Testis (tissue), 3 donors: Measurements from ENCODE around the gene ARRDC3. TPM values are rescaled to one million over a fixed set of nuclear protein-coding genes. Genes with fewer than 3 reads are reported as not detected.

ENCODE experiments used
- DNase-seq: peaks from one replicate; pipeline ENCODE4 v3.0.0-alpha.2; 2019
- H3K27ac ChIP-seq, 2 donors: fragments of 200-600 bp; sonication (generic); one replicate each; pipeline ENCODE4 v1.5.1; 2019
- H3K27me3 ChIP-seq: fragments of 200-600 bp; sonication (generic); one replicate; pipeline ENCODE4 v1.5.1; 2019
- H3K36me3 ChIP-seq: fragments of 200-600 bp; sonication (generic); one replicate; pipeline ENCODE4 v1.5.1; 2017; ENCODE audit warnings: low read depth; ENCODE audit errors: missing control alignments
- H3K4me1 ChIP-seq: fragments of 200-600 bp; sonication (generic); one replicate; pipeline ENCODE4 v1.5.1; 2019
- H3K4me3 ChIP-seq, 2 donors: fragments of 200-600 bp; sonication (generic); one replicate each; pipeline ENCODE4 v1.5.1; 2017 to 2019
- H3K9me3 ChIP-seq: fragments of 200-600 bp; sonication (generic); one replicate; pipeline ENCODE4 v1.5.1; 2017
- CTCF ChIP-seq, 3 experiments: fragments of 450-650 bp in 2 of 3; fragments of 200-600 bp in 1 of 3; sonication (generic) in 1 of 3; IDR thresholded peaks; one replicate each; pipeline ENCODE4 v1.5.1; 2016 to 2019; ENCODE audit warnings: antibody characterized with exemption in 3 of 3, mild to moderate bottlenecking in 2 of 3, moderate library complexity in 1 of 3
- POLR2A ChIP-seq: fragments of 450-650 bp; IDR thresholded peaks from one replicate; pipeline ENCODE4 v1.6.1; 2017; ENCODE audit warnings: antibody characterized with exemption, mild to moderate bottlenecking, moderate library complexity
- WGBS, 2 donors: methylation state at CpG; one replicate each; pipeline ENCODE4 v1.1.5; 2018; 5-methylcytosine and 5-hydroxymethylcytosine counted together
- intact Hi-C: fragments of 100-400 bp; cut with DNase I; formaldehyde crosslinking; loops from one replicate; pipeline ENCODE4 v1.15.1; 2023; ENCODE audit warnings: low total_unique reads
- polyA plus RNA-seq: library from polyadenylated mRNA; stranded (reverse); fragments of 350-450 nt; fragmentation: Illumina TruSeq; extraction: RNeasy Lipid Tissue Mini Kit (QIAGEN cat#74804); gene quantifications from one replicate; pipeline ENCODE4 v1.2.3, GENCODE V29; 2014; ENCODE audit warnings: low read depth, low replicate concordance; ENCODE audit not compliant: insufficient read depth
- total RNA-seq, 2 donors: library from RNA; depleted of rRNA; stranded (reverse); fragments of >200 nt; gene quantifications; one replicate each; pipeline ENCODE4 v1.2.3, GENCODE V29; 2016

Gene ARRDC3
- total and polyA plus RNA-seq, 3 donors from 2014 or later = 30.5 to 53.4 (median 47.6) TPM

DNA sequence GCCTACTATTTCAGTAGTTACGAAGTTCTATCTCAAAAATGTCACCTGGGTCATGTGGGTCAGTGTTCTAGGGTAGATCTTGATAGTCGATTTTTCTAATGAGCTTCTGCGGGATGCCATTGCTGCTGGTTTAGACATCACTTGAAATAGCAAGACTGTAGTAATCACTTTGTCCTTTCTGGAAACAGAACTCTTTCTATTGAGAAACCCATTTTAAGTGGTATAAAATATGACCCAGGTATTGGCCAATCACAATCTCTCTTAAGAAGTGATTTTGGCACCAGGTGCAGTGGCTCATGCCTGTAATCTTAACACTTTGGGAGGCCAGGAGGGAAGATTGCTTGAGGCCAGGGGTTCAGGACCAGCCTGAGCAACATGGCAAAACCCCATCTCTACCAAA, 17.6 kb downstream of the ARRDC3 start:
- TF ChIP-seq CTCF (IDR thresholded peaks at IDR 0.05) (no peak), POLR2A (no peak)
- no peak for DNase-seq
- H3K27ac ChIP-seq = no peak overlapping the region
- WGBS, 2 donors = 85 to 97% methylated on average over 3 of the region's 3 CpGs
- H3K27me3 ChIP-seq = no peaks in the 10 kb centered on the region
- H3K36me3 ChIP-seq = no peaks in the 10 kb centered on the region
- intact Hi-C loops = no loop called here
- no peak overlapping the region for H3K4me3 ChIP-seq
- H3K4me1 ChIP-seq = no peaks in the 10 kb centered on the region
- H3K9me3 ChIP-seq = no peaks in the 10 kb centered on the region

DNA sequence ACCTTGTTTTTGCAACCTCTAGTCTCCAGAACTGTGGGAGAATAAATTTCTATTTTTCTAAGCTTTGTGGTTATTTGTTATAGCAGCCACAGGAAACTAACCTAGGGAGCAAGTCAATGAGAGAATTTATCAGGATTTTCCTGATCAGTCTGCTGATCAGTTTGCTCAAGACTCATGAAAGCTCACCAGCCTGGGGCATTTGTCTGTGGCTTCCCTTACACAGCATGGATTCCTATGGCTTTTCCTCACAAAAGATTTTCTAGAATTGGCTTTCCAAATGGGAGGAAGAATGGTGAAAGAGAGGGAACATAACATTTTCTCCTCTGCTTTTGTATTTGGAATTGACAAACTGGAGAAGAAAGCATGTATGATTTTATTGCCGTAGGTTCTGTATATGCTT, 20.2 kb downstream of the ARRDC3 start:
- no peak overlapping the region for H3K27ac ChIP-seq
- 91 to 100% methylated on average over 1 of the region's 1 CpG for WGBS, 2 donors
- intact Hi-C loops = no loop called here
- no peaks in the 10 kb centered on the region for H3K4me1 ChIP-seq
- no peaks in the 10 kb centered on the region for H3K9me3 ChIP-seq
- no peaks in the 10 kb centered on the region for H3K27me3 ChIP-seq
- H3K4me3 ChIP-seq = no peak overlapping the region
- TF ChIP-seq CTCF (IDR thresholded peaks at IDR 0.05) = no peak
- no peak for TF ChIP-seq POLR2A
- no peak for DNase-seq
- no peaks in the 10 kb centered on the region for H3K36me3 ChIP-seq

DNA sequence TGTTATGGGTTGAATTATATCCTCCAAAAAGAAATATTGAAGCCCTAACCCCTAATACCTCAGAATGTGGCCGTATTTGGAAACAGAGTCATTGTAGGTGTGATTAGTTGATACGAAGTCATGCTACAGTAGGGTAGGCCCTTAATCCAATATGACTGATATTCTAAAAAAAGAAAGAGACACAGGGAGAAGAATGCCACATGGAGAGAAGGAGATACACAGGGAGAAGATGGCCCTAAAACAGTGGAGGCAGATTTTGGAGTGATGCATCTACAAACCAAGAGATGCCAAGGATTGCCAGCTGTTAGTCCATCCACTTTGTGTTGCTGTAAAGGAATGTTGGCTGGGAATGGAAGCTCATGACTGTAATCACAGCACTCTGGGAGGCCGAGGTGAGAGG, 21.3 kb downstream of the ARRDC3 start:
- Histone ChIP-seq H3K27ac (no peak overlapping the region), H3K9me3 (no peaks in the 10 kb centered on the region), H3K4me1 (no peaks in the 10 kb centered on the region), H3K36me3 (no peaks in the 10 kb centered on the region), H3K4me3 (no peak overlapping the region), H3K27me3 (no peaks in the 10 kb centered on the region)
- DNase-seq = no peak
- TF ChIP-seq POLR2A (no peak), CTCF (IDR thresholded peaks at IDR 0.05) (no peak)
- WGBS, 2 donors = 86 to 88% methylated on average over 3 of the region's 3 CpGs
- intact Hi-C loops = no loop called here

- DNase-seq = no peak
- Histone ChIP-seq H3K4me3 (no peak overlapping the region), H3K27ac (no peak overlapping the region), H3K9me3 (no peaks in the 10 kb centered on the region), H3K36me3 (no peaks in the 10 kb centered on the region), H3K4me1 (no peaks in the 10 kb centered on the region), H3K27me3 (no peaks in the 10 kb centered on the region)
- WGBS, 2 donors = 80 to 81% methylated on average over 6 of the region's 6 CpGs
- TF ChIP-seq CTCF (IDR thresholded peaks at IDR 0.05) = no peak
- no peak for TF ChIP-seq POLR2A
- intact Hi-C loops = no loop called here
Observed at GRCh38 chr5:91361055-91361701, 21.9 kb downstream of the ARRDC3 start.

GRCh38 chr5:91359962-91360609, 23.0 kb downstream of the ARRDC3 start:
- no peak overlapping the region for H3K4me3 ChIP-seq
- DNase-seq = no peak
- H3K27me3 ChIP-seq = no peaks in the 10 kb centered on the region
- no peak for TF ChIP-seq CTCF (IDR thresholded peaks at IDR 0.05)
- no peaks in the 10 kb centered on the region for H3K36me3 ChIP-seq
- 90 to 97% methylated on average over 4 of the region's 4 CpGs for WGBS, 2 donors
- no peaks in the 10 kb centered on the region for H3K4me1 ChIP-seq
- no peak overlapping the region for H3K27ac ChIP-seq
- intact Hi-C loops = no loop called here
- H3K9me3 ChIP-seq = no peaks in the 10 kb centered on the region
